Natural killer cell treated with Interleukin-12 subunit alpha and Interleukin-12 subunit beta and Interleukin-15 and Interleukin-18, amount 100 ng/mL, for 72 hours (primary cell): Measurements from ENCODE around the gene KRT7. TPM values are rescaled to one million over a fixed set of nuclear protein-coding genes. Genes with fewer than 3 reads are reported as not detected.
"Not testable (repeated sequence)": the region's sequence is repeated elsewhere in the genome, so short reads cannot be mapped to it uniquely, and the experiment has no call there.

Experiments used
- ATAC-seq, 2 donors: fragments of 150-1000 bp; cut with Tn5 transposase in 1 of 2; sonication (Bioruptor Pico), chemical (Tn5 transposase) in 1 of 2; 2 replicates each; pipeline ENCODE4 v1.10.0; 2021
- DNase-seq: peaks from one replicate; pipeline ENCODE4 v3.0.0; 2022; ENCODE audit warnings: low spot score
- H3K27ac Mint-ChIP-seq, 2 donors: 1 replicate in 1 of 2; 2 replicates in 1 of 2; pipeline ENCODE4 v1.8.0; 2022; ENCODE audit warnings: mixed read lengths in 2 of 2, mild to moderate bottlenecking in 1 of 2, moderate library complexity in 1 of 2
- H3K27me3 Mint-ChIP-seq, 2 donors: 1 replicate in 1 of 2; 2 replicates in 1 of 2; pipeline ENCODE4 v1.8.0; 2022; ENCODE audit warnings: mixed read lengths in 2 of 2
- H3K36me3 Mint-ChIP-seq: one replicate; pipeline ENCODE4 v1.8.0; 2022; ENCODE audit warnings: mixed read lengths
- H3K4me1 Mint-ChIP-seq, 2 donors: 1 replicate in 1 of 2; 2 replicates in 1 of 2; pipeline ENCODE4 v1.8.0; 2022; ENCODE audit warnings: low read depth in 2 of 2, mixed read lengths in 2 of 2, mild to moderate bottlenecking in 1 of 2
- H3K4me3 Mint-ChIP-seq: one replicate; pipeline ENCODE4 v1.8.0; 2022; ENCODE audit warnings: mixed read lengths
- H3K9me3 Mint-ChIP-seq: 2 replicates; pipeline ENCODE4 v1.8.0; 2022; ENCODE audit warnings: mixed read lengths
- total RNA-seq, 2 donors: library from RNA; stranded (reverse); gene quantifications; one replicate each; pipeline ENCODE4 v1.2.3, GENCODE V29; 2022

The KRT7 gene
- total RNA-seq, 2 donors from 2014 or later: 2.6 to 6.1 TPM

GRCh38 chr12:52244615-52244994 lies 11.6 kb downstream of the KRT7 start:
- Mint-ChIP-seq H3K36me3 (no peaks in the 10 kb centered on the region), H3K27ac (peak overlapping the region; percentile 80 to 98), H3K9me3 (no peaks in the 10 kb centered on the region), H3K4me3 (peak overlapping the region; percentile 70), H3K27me3 (peaks cover 6 to 11% of the 10 kb centered on the region in 2 donors), H3K4me1 (peaks cover 15 to 34% of the 10 kb centered on the region in 2 donors)
- ATAC-seq (peak in 1 of 2 donors; percentile 7), DNase-seq (no peak)

- H3K9me3 Mint-ChIP-seq: no peaks in the 10 kb centered on the region
- peaks cover 20 to 39% of the 10 kb centered on the region in 2 donors for H3K4me1 Mint-ChIP-seq
These were observed 12.4 kb downstream of the KRT7 start for GRCh38 chr12:52245259-52245961.

DNA sequence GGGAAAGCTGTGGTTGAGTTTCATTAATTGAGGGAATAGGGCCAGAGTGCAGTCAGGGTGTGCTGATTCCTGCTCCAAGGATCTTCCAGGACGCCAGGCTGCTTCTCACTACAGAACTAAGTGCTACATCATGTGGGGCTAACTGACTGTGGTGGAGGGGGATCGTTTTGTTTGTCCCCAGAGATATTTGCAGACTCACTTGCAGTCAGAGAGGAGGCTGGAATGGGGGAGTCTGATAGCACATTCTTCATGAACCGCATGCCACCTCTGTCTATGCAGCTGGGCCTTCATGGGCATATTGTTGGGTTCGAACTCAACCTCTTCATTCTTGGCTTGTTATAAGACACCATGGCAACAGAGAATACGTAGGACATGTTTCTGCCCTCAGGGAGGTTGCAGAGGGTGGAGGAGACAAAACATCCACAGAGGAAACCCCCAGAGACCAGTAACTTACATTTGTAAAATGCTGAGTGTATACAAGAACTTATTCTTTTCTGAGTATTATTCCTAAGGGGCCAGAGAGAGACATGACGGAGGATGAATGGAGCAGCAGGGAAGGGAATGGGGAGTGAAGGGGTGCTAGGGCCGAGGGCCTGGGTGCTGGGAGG lies 13.0 kb downstream of the KRT7 start:
- H3K4me1 Mint-ChIP-seq: peaks cover 20 to 39% of the 10 kb centered on the region in 2 donors
- no peaks in the 10 kb centered on the region for H3K36me3 Mint-ChIP-seq
- no peak for DNase-seq
- ATAC-seq: no peak
- H3K9me3 Mint-ChIP-seq: no peaks in the 10 kb centered on the region
- peak overlapping the region in 1 of 2 donors; percentile 78 for H3K27ac Mint-ChIP-seq
- H3K4me3 Mint-ChIP-seq: no peak overlapping the region
- peaks cover 12 to 18% of the 10 kb centered on the region in 2 donors for H3K27me3 Mint-ChIP-seq

More at GRCh38 chr12:52245259-52245961, 12.4 kb downstream of the KRT7 start:
- ATAC-seq (no peak), DNase-seq (no peak)
- Mint-ChIP-seq H3K27me3 (peaks cover 12 to 16% of the 10 kb centered on the region in 2 donors), H3K4me3 (no peak overlapping the region), H3K36me3 (no peaks in the 10 kb centered on the region), H3K27ac (peak overlapping the region; percentile 80 to 98)

DNA sequence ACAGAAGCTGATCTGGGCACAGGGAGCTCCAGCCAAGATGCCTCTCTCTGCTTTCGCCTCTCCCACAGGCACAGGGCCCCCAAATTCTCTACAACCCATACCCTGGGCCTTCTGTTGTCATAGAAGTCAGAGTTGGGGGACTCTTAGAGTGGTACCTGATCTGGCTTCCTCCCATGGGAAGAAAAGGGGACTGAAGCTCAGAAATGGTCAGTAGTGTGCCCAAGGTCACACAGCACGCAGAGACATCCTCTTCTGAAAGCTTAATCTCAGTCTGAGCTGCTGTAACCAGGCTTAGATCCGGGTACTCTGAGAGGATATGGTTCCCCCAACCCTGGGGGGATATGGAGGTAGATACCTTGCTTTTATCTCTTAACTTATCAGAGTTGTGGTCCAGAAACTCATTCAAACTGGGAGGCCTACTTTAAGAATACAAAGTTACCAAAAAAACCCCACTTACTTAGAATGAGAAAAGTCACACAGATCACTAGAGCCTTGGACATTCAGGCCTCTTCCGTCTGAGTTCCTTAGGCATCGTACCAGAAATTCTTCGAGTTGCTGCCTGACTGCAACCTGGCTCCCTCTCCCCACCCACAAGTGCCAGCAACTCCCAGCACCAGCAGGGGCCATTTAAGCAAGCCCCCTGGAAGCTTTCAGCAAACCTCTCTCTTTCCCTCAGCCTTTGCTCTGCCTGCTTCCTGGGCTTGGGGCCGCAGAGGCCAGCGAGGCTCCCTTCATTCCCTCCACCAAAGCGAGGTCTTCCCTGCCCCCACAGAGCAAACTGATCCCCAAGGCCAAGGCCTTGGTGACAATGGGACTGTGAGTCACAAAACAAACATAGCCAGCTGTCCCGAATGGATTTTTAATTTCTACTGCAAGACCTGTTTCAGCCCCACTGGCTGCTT lies 13.9 kb downstream of the KRT7 start:
- Mint-ChIP-seq H3K4me1 (peaks cover 29 to 47% of the 10 kb centered on the region in 2 donors), H3K9me3 (no peaks in the 10 kb centered on the region), H3K27me3 (peaks cover 12 to 20% of the 10 kb centered on the region in 2 donors), H3K4me3 (no peak overlapping the region), H3K27ac (peak overlapping the region; percentile 27 to 89), H3K36me3 (no peaks in the 10 kb centered on the region)
- no peak for ATAC-seq
- DNase-seq: no peak

GRCh38 chr12:52247622-52248540 lies 14.8 kb downstream of the KRT7 start:
- Mint-ChIP-seq H3K27me3 (peaks cover 12 to 20% of the 10 kb centered on the region in 2 donors), H3K4me3 (no peak overlapping the region)
- no peak for ATAC-seq

GRCh38 chr12:52248541-52249461 lies 15.8 kb downstream of the KRT7 start:
- Mint-ChIP-seq H3K36me3 (no peaks in the 10 kb centered on the region), H3K27ac (peak overlapping the region in 1 of 2 donors; percentile 4), H3K4me1 (peaks cover 25 to 49% of the 10 kb centered on the region in 2 donors), H3K27me3 (peaks cover 12 to 23% of the 10 kb centered on the region in 2 donors), H3K4me3 (no peak overlapping the region), H3K9me3 (no peaks in the 10 kb centered on the region)
- DNase-seq (no peak), ATAC-seq (no peak)

More at GRCh38 chr12:52247622-52248540, 14.8 kb downstream of the KRT7 start:
- Mint-ChIP-seq H3K9me3 (no peaks in the 10 kb centered on the region), H3K36me3 (no peaks in the 10 kb centered on the region), H3K27ac (peak overlapping the region; percentile 27 to 89), H3K4me1 (peaks cover 30 to 51% of the 10 kb centered on the region in 2 donors)
- no peak for DNase-seq

GRCh38 chr12:52249511-52250047 lies 16.5 kb downstream of the KRT7 start:
- Mint-ChIP-seq H3K27me3 (peaks cover 12 to 23% of the 10 kb centered on the region in 2 donors), H3K4me3 (no peak overlapping the region), H3K4me1 (peaks cover 17 to 41% of the 10 kb centered on the region in 2 donors), H3K27ac (peak overlapping the region in 1 of 2 donors; percentile 4), H3K36me3 (no peaks in the 10 kb centered on the region), H3K9me3 (no peaks in the 10 kb centered on the region)
- ATAC-seq: no peak
- no peak for DNase-seq

DNA sequence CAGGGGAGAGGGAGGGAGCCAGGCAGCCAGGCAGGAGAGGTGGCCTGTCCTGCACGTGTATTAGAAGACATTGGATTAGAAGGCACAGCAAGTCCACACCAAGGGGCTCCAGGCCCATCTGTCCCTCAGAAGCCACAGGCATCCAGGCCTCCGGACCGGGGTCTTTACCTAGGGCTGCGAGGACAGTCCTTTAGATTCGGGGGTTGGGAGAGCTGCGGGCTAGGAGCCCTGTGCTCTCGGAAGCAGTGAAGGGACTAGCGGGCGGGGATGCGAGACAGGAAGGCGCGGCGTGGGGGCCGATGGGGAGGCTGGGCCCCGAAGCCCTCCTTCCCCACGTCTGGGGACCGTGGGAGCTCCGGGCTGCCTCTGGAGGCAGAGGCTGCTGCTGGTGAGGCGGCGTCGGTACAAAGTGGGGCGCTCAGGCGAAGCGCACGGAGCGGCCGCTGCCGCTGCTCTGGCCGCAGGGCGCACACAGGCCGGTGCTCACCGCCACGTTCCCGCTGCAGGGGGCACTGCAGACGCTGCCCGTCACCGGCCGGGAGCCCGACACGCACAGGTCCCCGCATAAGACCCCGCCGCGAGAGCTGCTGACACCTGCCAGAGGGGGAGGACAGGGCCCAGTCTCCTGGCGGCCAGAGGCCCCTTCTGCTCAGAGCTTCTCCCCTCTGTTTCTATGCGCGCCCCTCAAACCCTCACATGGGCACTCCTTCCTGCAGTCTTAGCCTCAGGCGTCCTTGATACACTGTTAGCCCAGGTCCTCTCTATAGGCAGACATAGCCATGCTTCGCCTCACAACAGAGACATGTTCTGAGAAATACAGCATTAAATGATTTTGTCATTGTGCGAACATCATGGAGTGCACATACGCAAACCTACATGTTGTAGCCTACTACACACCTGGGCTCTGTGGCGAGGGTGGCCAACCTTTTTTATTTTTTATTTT lies 17.3 kb downstream of the KRT7 start:
- H3K9me3 Mint-ChIP-seq: no peaks in the 10 kb centered on the region
- DNase-seq: no peak
- no peak overlapping the region for H3K4me3 Mint-ChIP-seq
- H3K36me3 Mint-ChIP-seq: no peaks in the 10 kb centered on the region
- ATAC-seq: no peak
- H3K27me3 Mint-ChIP-seq: peaks cover 15 to 24% of the 10 kb centered on the region in 2 donors
- peaks cover 17 to 38% of the 10 kb centered on the region in 2 donors for H3K4me1 Mint-ChIP-seq
- H3K27ac Mint-ChIP-seq: peak overlapping the region in 1 of 2 donors; percentile 4

DNA sequence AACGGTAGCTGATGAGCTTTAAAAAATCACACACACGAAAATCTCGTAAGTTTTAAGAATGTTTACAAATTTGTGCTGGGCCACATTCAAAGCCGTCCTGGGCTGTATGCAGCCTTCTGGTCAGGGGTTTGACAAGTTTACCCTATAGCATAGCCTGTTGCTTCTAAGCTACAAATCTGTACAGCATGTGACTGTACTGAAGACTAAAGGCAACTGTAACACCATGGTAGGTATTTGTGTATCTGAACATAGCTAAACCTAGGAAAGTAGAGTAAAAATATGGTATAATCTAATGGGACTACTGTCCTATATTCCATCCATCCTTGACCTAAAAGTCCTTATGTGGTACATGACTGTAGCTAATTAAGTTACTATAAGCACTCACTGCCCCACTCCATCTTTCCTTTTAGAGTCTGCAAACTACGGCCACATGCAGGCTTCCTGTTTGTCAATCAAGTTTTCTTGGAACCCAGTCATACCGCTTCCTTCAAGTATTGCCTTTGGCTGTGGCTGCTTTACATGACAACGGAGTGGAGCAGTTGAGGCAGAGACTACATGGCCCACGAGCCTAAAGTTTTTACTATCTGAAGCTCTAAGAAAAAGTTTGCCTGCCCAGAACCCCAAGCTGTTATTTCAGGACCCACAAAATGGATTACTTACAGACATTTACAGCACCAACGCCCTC lies 18.5 kb downstream of the KRT7 start:
- DNase-seq: no peak
- Mint-ChIP-seq H3K27me3 (peaks cover 27 to 36% of the 10 kb centered on the region in 2 donors), H3K4me1 (peaks cover 17 to 30% of the 10 kb centered on the region in 2 donors), H3K27ac (peak overlapping the region; percentile 4 to 9), H3K36me3 (no peaks in the 10 kb centered on the region), H3K9me3 (no peaks in the 10 kb centered on the region), H3K4me3 (peak overlapping the region; percentile 32)
- ATAC-seq: peak; percentile 74 to 76

GRCh38 chr12:52252175-52252615 lies 19.2 kb downstream of the KRT7 start:
- not testable (repeated sequence) for ATAC-seq, H3K36me3 Mint-ChIP-seq, H3K9me3 Mint-ChIP-seq, H3K4me3 Mint-ChIP-seq, DNase-seq
- H3K27ac Mint-ChIP-seq: peak overlapping the region; percentile 4 to 9
- H3K4me1 Mint-ChIP-seq: peaks cover 17 to 27% of the 10 kb centered on the region in 2 donors
- peaks cover 31 to 40% of the 10 kb centered on the region in 2 donors for H3K27me3 Mint-ChIP-seq
